Right forelimb (tissue), 1 donor: ENCODE measurements around the gene ATXN7L3.
"Not testable (repeated sequence)": the region's sequence is repeated elsewhere in the genome, so short reads cannot be mapped to it uniquely, and the experiment has no call there.

Experiments
- DNase-seq: peaks from one replicate; pipeline ENCODE4 v3.0.0-alpha.2; 2018

Gene ATXN7L3

DNA sequence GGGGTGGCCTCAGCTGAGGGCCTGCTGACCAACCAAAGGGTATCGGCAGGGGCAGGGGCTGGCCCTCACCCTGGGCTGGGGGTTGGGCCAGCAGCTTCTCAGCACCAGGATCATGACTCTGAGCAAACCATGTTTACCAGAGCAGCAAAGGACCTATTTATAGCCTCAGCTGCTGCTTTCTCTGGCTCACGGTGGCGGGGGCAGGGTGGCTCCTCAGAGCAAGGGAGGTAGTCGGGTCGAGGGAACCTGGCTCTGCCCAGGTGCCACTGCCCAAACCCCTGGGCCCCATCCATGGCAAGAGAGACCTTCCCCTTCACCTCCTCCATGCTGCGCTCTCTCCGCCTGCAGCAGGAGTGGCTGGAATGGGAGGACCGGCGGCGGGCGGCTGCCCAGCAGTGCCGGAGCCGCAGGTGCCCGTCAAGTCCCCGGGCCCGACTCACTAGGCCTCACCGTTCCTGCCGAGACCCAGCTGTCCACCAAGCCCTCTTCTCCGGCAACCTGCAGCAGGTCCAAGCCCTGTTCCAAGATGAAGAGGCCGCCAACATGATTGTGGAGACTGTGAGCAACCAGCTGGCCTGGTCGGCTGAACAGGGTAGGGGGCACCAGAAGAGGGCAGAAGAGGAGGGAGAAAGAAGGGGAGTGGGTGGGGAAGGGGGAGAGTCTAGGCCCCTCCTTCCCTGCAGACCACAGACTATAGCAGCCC, 29.0 kb downstream of the ATXN7L3 start, which contains the start of gene ASB16:
TSS of gene ASB16 (plus strand) at position 206 of the 703 bp plus-strand sequence. CDS start at position 292, 86 bp downstream.
- DNase-seq, result no peak

DNA sequence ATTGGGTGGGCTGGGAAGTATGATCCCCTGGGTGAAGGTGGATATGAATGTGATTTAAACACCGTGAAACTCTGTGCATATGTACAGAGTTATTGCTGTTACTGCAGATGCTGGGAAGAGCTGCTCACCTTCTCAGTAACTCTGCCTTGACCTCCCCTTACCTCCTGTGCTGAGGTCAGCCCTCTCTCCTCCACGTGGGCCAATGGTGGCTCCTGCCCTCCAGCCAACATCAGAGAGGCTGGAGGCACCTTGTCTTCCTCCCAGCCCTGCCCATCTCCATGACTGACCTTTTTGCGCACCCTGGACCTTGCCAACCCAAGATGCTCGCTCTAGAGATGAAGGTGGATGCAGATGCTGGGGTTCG, 29.6 kb downstream of the ATXN7L3 start:
- no peak for DNase-seq

DNA sequence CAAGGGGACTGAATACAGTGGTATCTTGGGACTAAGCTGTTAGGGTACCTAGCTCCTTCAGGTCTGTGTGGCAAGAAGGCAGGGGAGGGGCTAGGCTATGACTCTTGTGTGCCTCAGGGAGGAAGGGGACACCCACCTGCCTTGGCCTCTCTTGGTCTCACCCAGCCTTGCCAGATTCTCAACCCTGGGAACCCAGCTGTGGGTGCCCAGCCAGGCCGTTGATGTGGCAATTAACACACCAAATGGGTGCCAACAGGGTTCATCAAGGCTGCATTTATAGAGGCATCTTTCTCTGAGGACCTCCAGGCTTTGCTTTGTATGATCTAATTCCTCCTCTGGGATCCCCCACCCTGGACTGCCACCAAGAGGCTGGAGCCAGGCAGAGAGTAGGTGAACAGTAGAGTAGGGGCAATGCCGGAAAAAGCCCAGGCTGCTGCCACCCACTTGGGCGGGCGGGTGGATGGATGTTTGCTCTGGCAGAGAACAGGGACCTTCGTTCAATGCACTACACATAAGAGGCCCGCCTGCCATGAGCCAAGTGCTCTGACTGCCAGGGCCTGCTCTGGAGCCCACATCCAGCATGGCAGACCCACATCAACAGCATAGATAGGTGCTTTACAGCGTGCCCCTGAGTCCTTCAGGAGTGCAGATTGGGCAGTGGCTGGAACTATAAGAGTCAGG, 32.4 kb downstream of the ATXN7L3 start:
- DNase-seq, result no peak

- DNase-seq, result no peak
These were observed 35.2 kb downstream of the ATXN7L3 start for GRCh38 chr17:44164476-44164875.

GRCh38 chr17:44159519-44160210, 40.0 kb downstream of the ATXN7L3 start:
- DNase-seq, result no peak

DNA sequence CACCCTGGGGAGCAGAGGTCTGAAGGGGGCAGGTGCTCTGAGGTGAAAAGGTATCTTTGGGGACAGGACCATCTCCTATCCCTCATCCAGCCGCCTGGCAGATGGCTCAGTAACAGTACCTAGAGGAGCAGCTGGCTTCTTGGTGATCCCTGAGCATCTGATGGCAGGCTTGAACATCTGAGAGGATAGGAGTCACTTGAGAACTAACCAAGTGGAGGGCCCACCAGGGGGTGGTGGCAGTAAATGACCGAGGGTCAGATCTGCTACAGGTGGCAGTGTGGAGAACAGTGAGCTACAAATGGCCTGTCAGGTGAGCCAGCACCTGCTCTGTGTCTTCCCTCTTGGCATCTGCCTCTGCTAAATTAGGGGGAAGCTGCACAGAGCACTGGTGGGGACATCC, 44.2 kb downstream of the ATXN7L3 start:
- no peak for DNase-seq

DNA sequence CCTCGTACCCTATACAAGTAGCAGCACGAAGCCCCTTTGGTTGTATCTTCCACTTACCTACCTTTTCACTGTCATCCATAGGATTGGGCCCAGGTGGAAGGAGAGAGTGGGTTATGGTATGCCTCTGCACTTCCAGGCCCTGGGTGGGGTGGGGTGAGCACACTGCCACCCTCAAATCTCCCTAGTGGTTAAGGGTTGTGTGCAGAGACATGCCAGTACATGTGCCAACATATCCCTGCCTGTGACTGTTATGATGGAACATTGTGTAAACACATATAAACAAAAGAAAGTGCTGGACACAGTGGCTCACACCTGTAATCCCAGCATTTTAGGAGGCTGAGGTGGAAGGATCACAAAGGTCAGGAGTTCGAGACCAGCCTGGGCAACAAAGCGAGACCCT, 46.8 kb downstream of the ATXN7L3 start:
- DNase-seq, result no peak

DNA sequence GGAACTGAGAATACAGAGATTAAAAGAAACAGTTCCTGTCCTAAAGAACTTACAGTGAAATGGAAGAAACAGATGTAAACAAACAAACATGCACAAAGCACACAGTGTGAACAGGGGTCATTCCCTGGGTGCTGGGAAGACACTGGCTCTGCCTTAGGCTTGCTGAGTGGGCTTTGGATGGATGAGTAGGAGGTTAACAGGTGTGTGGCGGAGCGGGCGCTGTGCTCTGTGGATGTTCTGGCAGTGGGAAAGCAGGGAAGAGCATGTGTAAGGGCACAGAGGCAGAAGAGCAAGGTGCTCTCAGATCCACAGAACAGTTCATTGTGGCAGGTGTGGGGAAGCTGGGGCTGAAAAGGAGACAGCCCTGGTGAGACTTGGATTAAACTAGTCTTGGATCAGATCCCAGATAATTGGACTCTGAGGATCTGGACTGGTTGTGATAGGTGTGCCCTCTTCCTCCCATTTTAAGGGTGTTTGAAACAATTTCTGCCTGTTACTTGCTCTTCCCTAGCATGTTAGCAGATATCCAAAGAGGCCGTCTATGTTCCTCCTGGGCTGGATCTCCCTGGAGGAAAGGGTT, 49.8 kb downstream of the ATXN7L3 start:
- DNase-seq, result no peak

DNA sequence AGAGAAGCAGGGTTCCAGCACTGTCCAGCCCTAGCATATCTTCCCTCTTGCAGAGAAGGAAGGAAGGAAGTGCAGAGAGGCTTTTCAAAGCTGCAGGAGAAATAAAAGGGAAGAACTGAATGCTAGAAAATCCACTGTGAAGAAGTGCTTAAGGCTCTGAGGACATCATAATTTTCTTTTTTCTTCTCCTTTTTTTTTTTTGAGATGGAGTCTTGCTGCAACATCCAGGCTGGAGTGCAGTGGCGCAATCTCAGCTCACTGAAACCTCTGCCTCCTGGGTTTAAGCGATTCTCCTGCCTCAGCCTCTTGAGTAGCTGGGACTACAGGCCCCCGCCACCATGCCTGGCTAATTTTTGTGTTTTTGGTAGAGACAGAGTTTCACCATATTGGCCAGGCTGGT, 50.6 kb downstream of the ATXN7L3 start:
- not testable (repeated sequence) for DNase-seq

DNA sequence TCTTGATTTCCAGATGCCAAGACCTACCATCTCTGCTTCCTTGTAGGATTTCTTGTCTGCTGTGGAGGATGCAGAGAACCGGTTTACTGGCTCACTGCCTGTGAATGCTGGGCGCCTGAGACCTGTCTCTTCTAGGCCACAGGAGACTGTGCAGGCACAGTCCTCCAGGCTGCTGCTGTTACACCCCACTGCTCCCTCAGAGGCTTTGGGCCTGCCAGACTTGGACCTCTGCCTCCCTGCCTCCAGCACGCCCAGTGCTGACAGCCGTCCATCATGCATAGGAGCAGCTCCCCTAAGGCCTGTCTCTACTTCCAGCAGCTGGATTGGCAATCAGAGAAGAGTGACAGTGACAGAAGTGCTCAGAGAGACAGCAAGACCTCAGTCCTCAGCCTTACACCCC, 51.9 kb downstream of the ATXN7L3 start:
- DNase-seq, result no peak

GRCh38 chr17:44146375-44147346, 53.0 kb downstream of the ATXN7L3 start:
- no peak for DNase-seq

DNA sequence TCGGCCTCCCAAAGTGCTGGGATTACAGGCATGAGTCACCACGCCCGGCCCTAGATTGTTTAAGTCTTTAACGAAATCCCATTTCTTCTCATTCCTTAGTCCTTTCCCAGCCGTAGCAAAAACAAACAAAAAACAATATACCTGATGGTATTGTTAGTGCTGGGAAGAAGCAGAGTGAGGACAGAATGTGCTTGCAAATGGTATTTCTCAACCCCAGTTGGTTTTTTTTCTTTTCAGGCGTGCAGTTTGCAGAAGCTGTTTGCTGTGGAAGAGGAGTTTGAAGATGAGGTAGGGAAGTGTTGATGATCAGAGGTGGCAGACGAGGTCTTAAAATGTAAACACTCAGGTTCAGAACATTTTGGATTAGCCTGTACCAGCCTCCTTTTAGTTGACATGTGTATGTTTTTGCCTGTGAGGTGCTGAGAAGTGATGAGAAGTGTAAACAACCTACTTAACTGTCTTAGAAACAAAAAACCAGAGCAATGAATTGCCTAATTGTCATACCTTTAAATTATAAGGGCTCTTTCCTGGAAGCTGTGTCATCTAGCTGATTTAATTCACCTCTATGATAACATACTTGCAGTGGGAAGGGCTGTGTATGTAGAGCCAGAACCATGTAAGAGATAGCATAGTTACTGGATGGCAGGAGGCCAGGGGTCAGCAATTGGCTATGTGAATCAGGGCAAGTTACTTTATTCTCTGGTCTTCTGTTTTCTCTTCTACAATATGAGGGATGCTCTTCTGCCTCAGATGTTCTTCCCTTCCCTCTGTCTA, 54.5 kb downstream of the ATXN7L3 start:
- no peak for DNase-seq

DNA sequence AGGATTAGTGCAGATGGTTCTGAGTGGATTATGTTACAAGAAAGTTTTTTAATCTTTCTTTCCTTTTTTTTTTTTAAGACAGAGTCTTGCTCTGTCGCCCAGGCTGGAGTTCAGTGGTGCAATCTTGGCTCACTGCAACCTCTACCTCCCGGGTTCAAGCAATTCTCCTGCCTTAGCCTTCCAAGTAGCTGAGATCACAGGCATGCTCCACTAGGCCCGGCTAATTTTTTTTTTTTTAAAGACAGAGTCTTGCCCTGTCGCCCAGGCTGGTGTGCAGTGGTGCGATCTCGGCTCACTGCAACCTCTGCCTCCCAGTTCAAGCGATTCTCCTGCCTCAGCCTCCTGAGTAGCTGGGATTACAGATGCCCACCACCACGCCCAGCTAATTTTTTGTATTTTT, 55.8 kb downstream of the ATXN7L3 start:
- DNase-seq, result not testable (repeated sequence)
